OCI-LY7 (cell line): ENCODE measurements around the gene DIAPH2. TPM values are rescaled to one million over a fixed set of nuclear protein-coding genes. Genes with fewer than 3 reads are reported as not detected.

ENCODE experiments used
- BruUV-seq: library from RNA; stranded (reverse); fragments of 400-500 nt; replicated peaks from 2 replicates; lab custom pipeline; 2021; lab: Mats Ljungman, UMichigan
- CTCF ChIA-PET: fragments of 300-600 bp; sonication (Branson Sonifier 250); formaldehyde crosslinking; loops from one replicate; lab custom pipeline; 2022; ENCODE audit warnings: antibody characterized with exemption; ENCODE audit not compliant: unreplicated experiment; lab: Charles Lee
- POLR2A ChIA-PET: fragments of 300-600 bp; sonication (Branson Sonifier 250); formaldehyde crosslinking; loops from one replicate; lab custom pipeline; 2022; ENCODE audit warnings: antibody characterized with exemption; lab: Charles Lee
- DNase-seq: peaks from one replicate; pipeline ENCODE4 v3.0.0-alpha.2; 2015; ENCODE audit warnings: low spot score
- H2AFZ ChIP-seq: fragments of 200-600 bp; sonication (generic), shearing (Covaris generic); 2 replicates; pipeline ENCODE4 v1.6.1; 2014; ENCODE audit warnings: mild to moderate bottlenecking, antibody characterized with exemption, low read length, moderate library complexity
- H3K27ac ChIP-seq: fragments of 200-600 bp; sonication (generic); 2 replicates; pipeline ENCODE4 v1.5.1; 2014; ENCODE audit warnings: mixed run types, low read depth, mild to moderate bottlenecking, moderate library complexity, low read length, inconsistent platforms; ENCODE audit not compliant: poor library complexity, severe bottlenecking
- H3K36me3 ChIP-seq: fragments of 200-600 bp; sonication (generic); 2 replicates; pipeline ENCODE4 v1.6.1; 2014; ENCODE audit warnings: mild to moderate bottlenecking, antibody characterized with exemption, low read length, moderate library complexity, mixed read lengths; ENCODE audit not compliant: insufficient read depth
- H3K4me1 ChIP-seq: fragments of 200-600 bp; sonication (generic); 2 replicates; pipeline ENCODE4 v1.5.1; 2014; ENCODE audit warnings: mild to moderate bottlenecking, low read length; ENCODE audit not compliant: insufficient read depth, poor library complexity, severe bottlenecking
- H3K4me2 ChIP-seq: fragments of 200-600 bp; sonication (generic); 2 replicates; pipeline ENCODE4 v1.6.1; 2014; ENCODE audit warnings: mild to moderate bottlenecking, low read length
- H3K4me3 ChIP-seq: fragments of 200-600 bp; sonication (generic); 2 replicates; pipeline ENCODE4 v1.5.1; 2014; ENCODE audit warnings: mild to moderate bottlenecking, low read depth, low read length; ENCODE audit not compliant: poor library complexity, severe bottlenecking
- H3K79me2 ChIP-seq: fragments of 200-600 bp; sonication (generic); 2 replicates; pipeline ENCODE4 v1.6.1; 2016; ENCODE audit warnings: low read depth, mild to moderate bottlenecking, low read length, moderate library complexity, mixed read lengths; ENCODE audit not compliant: insufficient read depth
- H3K9me2 ChIP-seq: fragments of 200-600 bp; sonication (generic); 2 replicates; pipeline ENCODE4 v1.6.1; 2016; ENCODE audit warnings: mild to moderate bottlenecking, low read length, mixed read lengths; ENCODE audit not compliant: insufficient read depth
- H3K9me3 ChIP-seq: fragments of 200-600 bp; sonication (generic); 2 replicates; pipeline ENCODE4 v1.6.1; 2014; ENCODE audit warnings: mild to moderate bottlenecking, mixed run types, low read length, mixed read lengths
- H4K20me1 ChIP-seq: fragments of 200-600 bp; sonication (generic); 2 replicates; pipeline ENCODE4 v1.6.1; 2014; ENCODE audit warnings: mild to moderate bottlenecking, antibody characterized with exemption, low read length, moderate library complexity, mixed read lengths; ENCODE audit not compliant: insufficient read depth
- CTCF ChIP-seq: fragments of 200-600 bp; sonication (generic); conservative IDR thresholded peaks from 2 replicates; pipeline ENCODE4 v1.5.1; 2014; ENCODE audit warnings: mild to moderate bottlenecking, antibody characterized with exemption, low read length, moderate library complexity, mixed read lengths
- EZH2phosphoT487 ChIP-seq: fragments of 200-600 bp; sonication (generic); IDR thresholded peaks from 2 replicates; pipeline ENCODE4 v1.6.1; 2018; ENCODE audit warnings: low read depth, borderline replicate concordance, mild to moderate bottlenecking, mixed run types, antibody characterized with exemption, low read length, moderate library complexity, mixed read lengths
- intact Hi-C: fragments of 100-400 bp; cut with micrococcal nuclease; formaldehyde crosslinking; loops from one replicate; pipeline ENCODE4 v1.10.0; 2022; ENCODE audit not compliant: unreplicated experiment
- total RNA-seq, 2 experiments: library from RNA; depleted of rRNA in 1 of 2; stranded (reverse); fragments of >200 nt in 1 of 2; shearing (Covaris generic) in 1 of 2; gene quantifications; 2 replicates each; pipeline ENCODE4 v1.2.3, GENCODE V29; 2014 to 2022

Gene DIAPH2
- total RNA-seq, 2 experiments from 2014 or later: 21.3 to 21.5 TPM

DNA sequence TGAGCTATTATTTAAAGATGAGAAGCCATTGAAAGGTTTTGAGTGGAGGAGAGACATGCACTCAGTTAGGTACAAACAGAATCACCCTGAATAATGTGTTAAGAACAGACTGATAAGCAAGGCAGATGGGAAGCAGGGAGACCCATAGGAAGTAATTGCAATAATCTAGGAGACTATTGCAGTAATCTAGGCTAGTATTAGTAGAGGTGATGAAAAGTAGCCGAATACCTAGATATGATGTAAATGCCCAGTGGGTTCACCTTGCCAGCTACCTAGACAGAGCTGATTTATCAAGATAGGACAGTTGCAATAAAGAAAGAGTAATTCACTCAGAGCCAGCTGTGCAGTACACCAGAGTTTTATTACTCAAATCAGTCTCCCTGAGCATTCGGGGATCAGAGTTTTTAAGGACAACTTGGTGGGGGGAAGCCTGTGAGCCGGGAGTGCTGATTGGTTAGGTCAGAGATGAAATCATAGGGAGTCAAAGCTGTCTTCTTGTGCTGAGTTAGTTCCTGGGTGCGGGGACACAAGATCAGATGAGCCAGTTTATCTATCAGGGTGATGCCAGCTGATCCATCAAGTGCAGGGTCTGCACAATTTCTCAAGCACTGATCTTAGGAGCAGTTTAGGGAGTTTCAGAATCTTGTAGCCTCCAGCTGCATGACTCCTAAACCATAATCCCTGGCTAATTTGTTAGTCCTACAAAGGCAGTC is 626.6 kb downstream of the DIAPH2 start:
- DNase-seq: no peak
- H3K79me2 ChIP-seq: no peaks in the 10 kb centered on the region
- no peaks in the 10 kb centered on the region for H3K9me2 ChIP-seq
- H3K9me3 ChIP-seq: no peaks in the 10 kb centered on the region
- no TSS peak for BruUV-seq
- no peaks in the 10 kb centered on the region for H3K4me1 ChIP-seq
- no peak overlapping the region for H3K4me3 ChIP-seq
- ChIA-PET CTCF (no interaction called here), POLR2A (no interaction called here)
- H2AFZ ChIP-seq: no peak overlapping the region
- no peak for TF ChIP-seq EZH2phosphoT487
- TF ChIP-seq CTCF: no peak
- no peaks in the 10 kb centered on the region for H3K36me3 ChIP-seq
- H3K4me2 ChIP-seq: no peak overlapping the region
- H4K20me1 ChIP-seq: no peaks in the 10 kb centered on the region
- intact Hi-C loops: no loop called here
- H3K27ac ChIP-seq: no peak overlapping the region

- H3K4me2 ChIP-seq: no peak overlapping the region
- no peak overlapping the region for H2AFZ ChIP-seq
- H3K36me3 ChIP-seq: no peaks in the 10 kb centered on the region
- no peak overlapping the region for H3K27ac ChIP-seq
- no peaks in the 10 kb centered on the region for H3K9me2 ChIP-seq
- BruUV-seq: no TSS peak
- ChIA-PET CTCF (no interaction called here), POLR2A (no interaction called here)
- TF ChIP-seq EZH2phosphoT487 (no peak), CTCF (no peak)
- H4K20me1 ChIP-seq: no peaks in the 10 kb centered on the region
- H3K4me3 ChIP-seq: no peak overlapping the region
- H3K79me2 ChIP-seq: no peaks in the 10 kb centered on the region
- H3K9me3 ChIP-seq: no peaks in the 10 kb centered on the region
- intact Hi-C loops: no loop called here
- H3K4me1 ChIP-seq: no peaks in the 10 kb centered on the region
- no peak for DNase-seq
These were observed 629.7 kb downstream of the DIAPH2 start for GRCh38 chrX:97314345-97314744.

GRCh38 chrX:97315939-97316338 is 631.3 kb downstream of the DIAPH2 start:
- H3K36me3 ChIP-seq: no peaks in the 10 kb centered on the region
- no peaks in the 10 kb centered on the region for H4K20me1 ChIP-seq
- no peaks in the 10 kb centered on the region for H3K9me3 ChIP-seq
- no peaks in the 10 kb centered on the region for H3K9me2 ChIP-seq
- no peak overlapping the region for H3K4me2 ChIP-seq
- no peak overlapping the region for H2AFZ ChIP-seq
- no peaks in the 10 kb centered on the region for H3K4me1 ChIP-seq
- no peaks in the 10 kb centered on the region for H3K79me2 ChIP-seq
- intact Hi-C loops: no loop called here
- H3K4me3 ChIP-seq: no peak overlapping the region
- DNase-seq: no peak
- no TSS peak for BruUV-seq
- ChIA-PET POLR2A (interaction anchor here (0.7 kb wide), 2 partner anchors 19 to 134 kb away, joined by 3 read pairs; no protein-coding TSS in a partner anchor), CTCF (no interaction called here)
- TF ChIP-seq CTCF: no peak
- no peak for TF ChIP-seq EZH2phosphoT487
- no peak overlapping the region for H3K27ac ChIP-seq
